DOHH2 (cell line): Measurements from ENCODE around the gene SMYD1.

ENCODE experiments used
- H3F3A ChIP-seq: fragments of 200-600 bp; sonication (generic), shearing (Covaris generic); 2 replicates; pipeline ENCODE4 v1.6.0; 2016; ENCODE audit warnings: antibody characterized with exemption, mild to moderate bottlenecking; ENCODE audit not compliant: control insufficient read depth, insufficient read depth
- H3K27ac ChIP-seq: fragments of 200-600 bp; sonication (generic); 2 replicates; pipeline ENCODE4 v1.5.1; 2014; ENCODE audit warnings: low read depth, mild to moderate bottlenecking, low read length, moderate library complexity
- H3K27me3 ChIP-seq: fragments of 200-600 bp; sonication (generic); 2 replicates; pipeline ENCODE4 v1.6.1; 2014; ENCODE audit warnings: mild to moderate bottlenecking, low read length, mixed read lengths; ENCODE audit not compliant: control insufficient read depth
- H3K36me3 ChIP-seq: fragments of 200-600 bp; sonication (generic); 2 replicates; pipeline ENCODE4 v1.6.1; 2014; ENCODE audit warnings: mild to moderate bottlenecking, low read length, moderate library complexity, mixed read lengths; ENCODE audit not compliant: control insufficient read depth
- H3K4me1 ChIP-seq: fragments of 200-600 bp; sonication (generic); 2 replicates; pipeline ENCODE4 v1.6.1; 2014; ENCODE audit warnings: mild to moderate bottlenecking, low read length, mixed read lengths; ENCODE audit not compliant: control insufficient read depth
- H3K4me2 ChIP-seq: fragments of 200-600 bp; sonication (generic); 2 replicates; pipeline ENCODE4 v1.6.0; 2014; ENCODE audit warnings: mild to moderate bottlenecking, low read length, moderate library complexity
- H3K4me3 ChIP-seq: fragments of 200-600 bp; sonication (generic); 2 replicates; pipeline ENCODE4 v1.5.1; 2014; ENCODE audit warnings: mild to moderate bottlenecking, low read length, mixed read lengths
- H3K79me2 ChIP-seq: fragments of 200-600 bp; sonication (generic); 2 replicates; pipeline ENCODE4 v1.6.1; 2014; ENCODE audit warnings: mild to moderate bottlenecking, low read length, mixed read lengths; ENCODE audit not compliant: control insufficient read depth
- H3K9me2 ChIP-seq: fragments of 200-600 bp; sonication (generic); replicated peaks from 2 replicates; pipeline ENCODE4 v1.6.1; 2014; ENCODE audit warnings: mild to moderate bottlenecking, low read length, mixed read lengths; ENCODE audit not compliant: control insufficient read depth
- H3K9me3 ChIP-seq: fragments of 200-600 bp; sonication (generic); 2 replicates; pipeline ENCODE4 v1.6.1; 2014; ENCODE audit warnings: antibody characterized with exemption, low read length, mixed read lengths; ENCODE audit not compliant: control insufficient read depth, insufficient read depth
- H4K20me1 ChIP-seq: fragments of 200-600 bp; sonication (generic); 2 replicates; pipeline ENCODE4 v1.6.0; 2014; ENCODE audit warnings: low read depth, mild to moderate bottlenecking, antibody characterized with exemption, low read length, moderate library complexity; ENCODE audit not compliant: control insufficient read depth, insufficient read depth
- CTCF ChIP-seq: fragments of 200-600 bp; sonication (generic); IDR thresholded peaks from one replicate; pipeline ENCODE4 v1.5.1; 2014; ENCODE audit warnings: antibody characterized with exemption, mild to moderate bottlenecking, low read depth, low read length; ENCODE audit not compliant: poor library complexity, severe bottlenecking
- EZH2phosphoT487 ChIP-seq: fragments of 200-600 bp; sonication (generic); IDR thresholded peaks from 2 replicates; pipeline ENCODE4 v1.6.1; 2017; ENCODE audit warnings: borderline replicate concordance, mild to moderate bottlenecking, antibody characterized with exemption, low read length, moderate library complexity, mixed read lengths

Gene SMYD1

DNA sequence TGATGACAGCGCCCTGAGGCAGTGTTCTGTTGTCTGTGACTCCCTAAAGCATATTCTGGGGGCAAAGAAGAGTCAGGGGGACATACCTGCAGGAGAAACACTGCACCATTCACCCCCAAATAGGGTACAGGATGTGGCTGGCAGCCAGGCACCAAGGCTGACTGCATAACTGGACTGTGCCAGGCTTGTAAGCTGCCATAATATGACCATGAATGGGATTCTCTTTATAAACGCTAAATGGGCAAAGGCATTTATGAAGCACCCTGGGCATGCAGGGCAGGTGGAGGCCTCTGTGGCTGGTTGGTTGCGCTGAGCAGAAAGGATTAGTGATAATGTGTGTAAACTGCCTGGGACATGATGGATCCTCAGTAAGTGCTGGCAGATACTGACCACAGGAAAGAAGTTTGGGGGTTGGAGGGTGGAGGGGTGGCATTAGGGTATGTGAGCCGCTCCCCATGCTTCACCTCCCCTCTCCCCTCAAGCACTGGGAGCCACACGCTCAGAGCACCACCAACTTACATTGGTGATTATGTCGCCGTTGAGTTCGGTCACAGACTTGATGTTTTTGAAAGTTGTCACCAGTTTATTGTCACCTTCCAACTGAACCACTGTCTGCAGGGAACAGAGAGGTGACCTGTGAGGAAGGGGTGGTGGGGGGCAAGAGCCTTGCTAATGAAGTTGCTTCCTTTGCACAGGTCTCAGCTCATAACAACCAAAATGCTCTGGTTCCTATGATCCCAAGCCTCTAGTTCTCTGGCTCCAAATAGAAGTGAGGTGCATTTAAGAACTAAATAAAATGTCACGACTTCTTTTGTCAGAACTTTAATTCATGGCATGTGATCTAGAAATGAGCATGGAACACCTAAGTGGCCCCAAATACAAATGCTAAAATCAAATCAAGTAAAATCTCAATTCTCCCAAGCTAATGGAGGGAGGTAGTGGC is 56.6 kb downstream of the SMYD1 start:
- no peaks in the 10 kb centered on the region for H3K9me2 ChIP-seq
- H3F3A ChIP-seq, result no peaks in the 10 kb centered on the region
- H3K79me2 ChIP-seq, result no peaks in the 10 kb centered on the region
- peaks cover 11% of the 10 kb centered on the region for H3K27me3 ChIP-seq
- H3K4me1 ChIP-seq, result no peaks in the 10 kb centered on the region
- H3K9me3 ChIP-seq, result no peaks in the 10 kb centered on the region
- no peaks in the 10 kb centered on the region for H3K36me3 ChIP-seq
- H3K4me2 ChIP-seq, result no peak overlapping the region
- no peaks in the 10 kb centered on the region for H4K20me1 ChIP-seq
- H3K27ac ChIP-seq, result no peak overlapping the region
- H3K4me3 ChIP-seq, result no peak overlapping the region
- TF ChIP-seq EZH2phosphoT487 (no peak), CTCF (no peak)

GRCh38 chr2:88125344-88125923 is 57.8 kb downstream of the SMYD1 start:
- Histone ChIP-seq H3K9me3 (no peaks in the 10 kb centered on the region), H4K20me1 (no peaks in the 10 kb centered on the region), H3K4me3 (no peak overlapping the region), H3K27me3 (peaks cover 11% of the 10 kb centered on the region), H3K9me2 (no peaks in the 10 kb centered on the region), H3K79me2 (no peaks in the 10 kb centered on the region), H3K27ac (no peak overlapping the region), H3K4me2 (no peak overlapping the region), H3K4me1 (no peaks in the 10 kb centered on the region), H3F3A (no peaks in the 10 kb centered on the region), H3K36me3 (no peaks in the 10 kb centered on the region)
- no peak for TF ChIP-seq EZH2phosphoT487
- no peak for TF ChIP-seq CTCF

DNA sequence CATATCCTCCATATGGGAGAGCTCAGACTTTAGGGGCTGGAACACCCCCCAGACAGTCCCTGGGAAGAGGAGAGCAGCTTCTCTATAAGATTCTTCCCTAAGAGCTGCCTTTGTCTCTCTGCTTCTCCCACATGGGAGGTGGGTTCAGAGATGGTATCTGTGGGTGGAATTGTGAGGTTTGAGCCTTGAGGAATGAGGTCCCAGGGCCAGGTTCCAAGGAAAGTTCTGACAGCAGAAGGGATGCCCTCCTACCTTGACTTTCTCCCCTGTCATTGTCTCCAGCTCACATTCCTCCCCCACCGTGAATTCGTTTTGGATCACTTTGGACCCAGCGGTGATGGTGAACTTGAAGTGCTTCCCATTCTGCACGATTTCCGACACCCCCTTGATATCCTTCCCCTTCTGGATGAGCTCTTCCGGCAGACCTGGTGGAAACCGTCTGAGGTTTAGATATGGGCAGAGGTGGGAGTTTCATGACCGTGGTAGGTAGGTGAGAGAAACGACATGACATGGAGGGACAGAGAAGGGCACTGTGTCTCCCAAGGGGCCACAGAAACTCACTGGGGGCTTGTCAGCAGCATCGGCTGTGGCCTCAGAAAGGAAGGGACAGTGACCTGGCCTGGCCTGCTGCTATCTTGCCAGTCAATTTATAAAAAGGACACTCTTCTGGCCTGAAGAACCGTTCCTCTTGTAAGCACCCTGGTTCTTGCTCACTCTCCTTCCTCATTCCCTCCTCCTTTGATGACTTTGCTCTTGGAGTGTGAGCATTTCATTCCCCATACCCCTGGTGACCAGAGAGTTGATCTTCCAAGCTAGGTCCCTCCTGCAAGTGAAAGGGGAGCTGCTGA is 58.5 kb downstream of the SMYD1 start:
- no peak overlapping the region for H3K4me2 ChIP-seq
- H3K4me3 ChIP-seq, result no peak overlapping the region
- no peaks in the 10 kb centered on the region for H3K9me2 ChIP-seq
- H3K9me3 ChIP-seq, result no peaks in the 10 kb centered on the region
- no peak overlapping the region for H3K27ac ChIP-seq
- peaks cover 11% of the 10 kb centered on the region for H3K27me3 ChIP-seq
- no peaks in the 10 kb centered on the region for H3K36me3 ChIP-seq
- no peaks in the 10 kb centered on the region for H3F3A ChIP-seq
- no peaks in the 10 kb centered on the region for H3K79me2 ChIP-seq
- H4K20me1 ChIP-seq, result no peaks in the 10 kb centered on the region
- TF ChIP-seq EZH2phosphoT487 (no peak), CTCF (no peak)
- no peaks in the 10 kb centered on the region for H3K4me1 ChIP-seq
